ENCODE results near the gene NCBP2. TPM values are rescaled to one million over a fixed set of nuclear protein-coding genes. Genes with fewer than 3 reads are reported as not detected.

NCBP2 gene
- total and polyA plus RNA-seq, 2 experiments from 2014 or later: 78.4 to 98.9 TPM

- TF ChIP-seq REST (IDR thresholded peaks at IDR 0.05; ENCODE audit: unreplicated experiment): no peak
Observed at GRCh38 chr3:196903740-196904139, 38.6 kb downstream of the NCBP2 start (continued).

GRCh38 chr3:196902296-196902695 is 40.0 kb downstream of the NCBP2 start:
- no peaks in the 10 kb centered on the region for H3K4me1 ChIP-seq (ENCODE audit: insufficient read depth)
- H3K27me3 ChIP-seq (ENCODE audit: insufficient read depth): no peaks in the 10 kb centered on the region
- Mint-ChIP-seq H3K27ac (no peak overlapping the region), H3K36me3 (ENCODE audit: low read depth) (peaks cover 51% of the 10 kb centered on the region), H3K4me3 (no peak overlapping the region), H3K4me1 (no peaks in the 10 kb centered on the region), H3K9me3 (no peaks in the 10 kb centered on the region), H3K27me3 (ENCODE audit: insufficient read depth, low read depth, poor library complexity) (peaks cover 7% of the 10 kb centered on the region)
- H3K36me3 ChIP-seq (ENCODE audit: insufficient read depth): peaks cover 11% of the 10 kb centered on the region
- no peak overlapping the region for H3K4me3 ChIP-seq
- DNase-seq (ENCODE audit: low spot score): no peak
- no peaks in the 10 kb centered on the region for H3F3A ChIP-seq (replicated peaks; ENCODE audit: low read depth)
- H4K20me1 ChIP-seq (replicated peaks; ENCODE audit: insufficient read depth): no peaks in the 10 kb centered on the region
- H3K27ac ChIP-seq (ENCODE audit: low read depth): no peak overlapping the region
- ATAC-seq: no peak
- H2AFZ ChIP-seq: no peak overlapping the region
- peaks cover 7% of the 10 kb centered on the region; the same call in 1 of the 2 replicates for H3K79me2 ChIP-seq (replicated peaks; ENCODE audit: insufficient read depth)
- H3K9me2 ChIP-seq (ENCODE audit: insufficient read depth): no peaks in the 10 kb centered on the region
- H3K4me2 ChIP-seq: no peak overlapping the region
- TF ChIP-seq STAT1 (IDR thresholded peaks at IDR 0.05; ENCODE audit: unreplicated experiment): no peak
- no peak for TF ChIP-seq CREB1 (CRISPR knock-in tag; IDR thresholded peaks at IDR 0.05; ENCODE audit: low read depth)
- TF ChIP-seq ZNF331 (CRISPR knock-in tag; IDR thresholded peaks at IDR 0.05; ENCODE audit: low read depth): no peak
- TF ChIP-seq ETS1 (IDR thresholded peaks at IDR 0.05): no peak
- no peak for TF ChIP-seq EZH2 (IDR thresholded peaks at IDR 0.05; ENCODE audit: low read depth, unreplicated experiment)
- no peak for TF ChIP-seq EZH2phosphoT487 (IDR thresholded peaks at IDR 0.05; ENCODE audit: unreplicated experiment)
- TF ChIP-seq POLR2AphosphoS5 (IDR thresholded peaks at IDR 0.05; ENCODE audit: low read depth): no peak
- no peak for TF ChIP-seq ZNF114 (CRISPR knock-in tag; IDR thresholded peaks at IDR 0.05)
- TF ChIP-seq JUNB (IDR thresholded peaks at IDR 0.05; ENCODE audit: unreplicated experiment): no peak
- no peak for TF ChIP-seq REST (IDR thresholded peaks at IDR 0.05; ENCODE audit: unreplicated experiment)
- TF ChIP-seq CTCF (conservative IDR thresholded peaks at IDR 0.05; ENCODE audit: low read depth in 2 of 2): no peak

Measured in GM23338 (cell line).